Left colon (tissue), 2 donors: ENCODE results near the gene HIGD1A. TPM values are rescaled to one million over a fixed set of nuclear protein-coding genes. Genes with fewer than 3 reads are reported as not detected.
"Not testable (repeated sequence)": the region's sequence is repeated elsewhere in the genome, so short reads cannot be mapped to it uniquely, and the experiment has no call there.

Experiments used
- ATAC-seq: fragments of 200-7000 bp; cut with Tn5 transposase; one replicate; pipeline ENCODE4 v1.9.1; 2020; ENCODE audit warnings: mild to moderate bottlenecking, moderate library complexity
- DNase-seq, 2 donors: peaks; one replicate each; pipeline ENCODE4 v3.0.0-alpha.2; 2020
- intact Hi-C, 2 donors: fragments of 100-400 bp; cut with DNase I in 1 of 2; cut with micrococcal nuclease in 1 of 2; formaldehyde crosslinking; loops; one replicate each; pipeline versions ENCODE4 v1.11.2 to v1.14.0; 2022; cut with DNase I, micrococcal nuclease
- total RNA-seq, 2 donors: library from RNA; stranded (reverse); fragmentation: NEBNext Ultra II Directional; extraction: Animal tissue kit (Norgen Biotek cat#: 25700); gene quantifications; one replicate each; pipeline ENCODE4 v1.2.1, GENCODE V29; 2021
- donor health status: DM: no; HTN: no; CAD: no.
- donor health status: DM: yes; HTN: yes; CAD: no.

Gene HIGD1A
- total RNA-seq, 2 donors from 2014 or later, result 376 to 377 TPM

- DNase-seq, result no peak
- intact Hi-C loops, result no loop called here
- peak; percentile 35 for ATAC-seq
Measured at GRCh38 chr3:42830437-42831320, 26.4 kb upstream of the HIGD1A start.

GRCh38 chr3:42829628-42830436, 25.5 kb upstream of the HIGD1A start:
- intact Hi-C loops, result no loop called here
- DNase-seq (no peak), ATAC-seq (peak; percentile 5)

DNA sequence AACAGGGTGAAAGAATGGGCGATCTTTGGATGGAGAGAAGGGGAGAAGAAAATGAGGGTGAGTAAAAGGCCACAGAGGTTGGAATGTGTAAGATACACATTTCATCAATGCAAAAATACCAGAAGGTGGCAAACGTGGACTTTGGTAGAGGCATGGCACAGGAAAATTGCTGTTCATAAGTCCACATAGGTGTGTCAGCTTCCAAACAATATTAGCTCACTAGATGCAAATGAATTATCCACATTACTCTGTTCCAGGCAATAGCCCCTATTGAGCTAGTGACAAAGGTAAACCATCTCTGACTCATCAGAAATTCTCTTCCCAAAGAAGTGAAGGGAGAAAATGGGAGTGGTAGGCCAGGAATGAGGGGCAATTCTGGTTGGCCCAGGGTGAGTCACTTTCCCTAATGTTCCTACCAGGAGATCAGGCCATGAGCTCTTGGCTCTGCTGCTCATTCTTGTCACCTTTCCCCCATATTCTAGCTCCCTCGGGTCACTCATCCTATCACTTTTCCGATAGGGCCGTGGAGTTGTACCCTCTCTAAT, 24.9 kb upstream of the HIGD1A start:
- ATAC-seq (peak; percentile 80), DNase-seq (peak; percentile 28 to 76)
- intact Hi-C loops, result no loop called here

GRCh38 chr3:42827654-42828053, 23.4 kb upstream of the HIGD1A start:
- ATAC-seq, result peak; percentile 72
- intact Hi-C loops, result no loop called here
- DNase-seq, result peak; percentile 60 to 71

- peak; percentile 27 for ATAC-seq
- no peak for DNase-seq
- intact Hi-C loops, result no loop called here
Measured at GRCh38 chr3:42827023-42827422, 22.7 kb upstream of the HIGD1A start.

- ATAC-seq, result no peak
- intact Hi-C loops, result no loop called here
Measured at GRCh38 chr3:42826141-42826540, 21.9 kb upstream of the HIGD1A start.

GRCh38 chr3:42823351-42823750, 19.1 kb upstream of the HIGD1A start:
- ATAC-seq, result no peak

More at GRCh38 chr3:42826141-42826540, 21.9 kb upstream of the HIGD1A start:
- DNase-seq, result no peak

DNA sequence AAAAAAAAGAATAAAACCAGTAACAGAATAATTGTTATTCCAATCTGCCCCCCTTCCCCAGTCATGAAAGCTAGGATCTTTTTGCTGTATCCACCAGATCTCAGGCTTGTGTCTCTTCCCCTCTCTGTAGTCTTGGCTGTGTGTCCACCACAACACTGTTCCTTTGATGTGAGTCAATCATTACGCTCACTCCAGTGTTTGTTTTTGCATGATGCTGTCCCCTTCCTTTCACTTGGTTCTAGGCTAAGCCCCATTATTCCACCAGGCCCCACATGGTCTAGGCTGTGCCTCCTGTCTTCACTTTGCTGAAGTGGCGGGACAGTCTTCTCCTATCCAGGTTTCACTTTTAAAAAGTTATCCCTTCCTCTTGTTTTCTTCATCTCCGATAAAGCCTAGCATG, 18.5 kb upstream of the HIGD1A start:
- intact Hi-C loops, result no loop called here
- ATAC-seq, result no peak

More at GRCh38 chr3:42823351-42823750, 19.1 kb upstream of the HIGD1A start:
- intact Hi-C loops, result no loop called here
- no peak for DNase-seq

DNA sequence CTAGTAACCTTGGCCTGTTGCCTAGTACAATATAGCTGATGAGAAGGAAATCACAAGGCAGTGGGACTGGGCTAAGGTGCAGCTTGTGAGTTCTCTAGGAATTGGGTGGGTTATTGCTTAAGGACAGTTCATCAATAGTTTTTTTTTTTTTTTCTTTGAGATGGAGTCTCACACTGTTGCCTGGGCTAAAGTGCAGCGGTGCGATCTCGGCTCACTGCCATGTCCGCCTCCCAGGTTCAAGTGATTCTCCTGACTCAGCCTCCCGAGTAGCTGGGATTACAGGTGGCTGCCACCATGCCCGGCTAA, 16.4 kb upstream of the HIGD1A start:
- DNase-seq (peak; percentile 46 to 52), ATAC-seq (peak; percentile 75)
- intact Hi-C loops, result no loop called here

More for the DNA sequence above, 18.5 kb upstream of the HIGD1A start:
- DNase-seq, result no peak

- intact Hi-C loops, result no loop called here
- peak; percentile 38 for ATAC-seq
- DNase-seq, result peak; percentile 57 to 62
Measured at GRCh38 chr3:42819351-42819965, 15.2 kb upstream of the HIGD1A start.

DNA sequence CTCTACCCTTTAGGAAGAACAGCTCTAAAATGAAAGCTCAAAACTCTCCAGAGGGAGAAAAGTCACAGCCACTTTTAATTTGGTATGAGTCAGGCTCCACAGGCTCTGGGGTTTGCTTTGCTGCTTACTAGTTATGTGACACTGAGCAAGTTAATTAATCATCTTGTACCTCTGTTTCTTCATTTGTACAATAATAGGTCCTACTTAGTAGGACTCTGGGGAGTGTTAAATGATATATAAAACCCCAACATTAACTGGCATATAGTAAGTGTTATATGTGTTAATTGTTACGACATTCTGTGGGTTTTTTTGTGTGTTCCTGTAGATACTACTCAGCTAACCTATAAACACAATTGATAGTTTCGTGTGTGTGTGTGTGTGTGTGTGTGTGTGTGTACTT, 11.5 kb upstream of the HIGD1A start:
- ATAC-seq, result no peak
- intact Hi-C loops, result no loop called here
- no peak for DNase-seq

DNA sequence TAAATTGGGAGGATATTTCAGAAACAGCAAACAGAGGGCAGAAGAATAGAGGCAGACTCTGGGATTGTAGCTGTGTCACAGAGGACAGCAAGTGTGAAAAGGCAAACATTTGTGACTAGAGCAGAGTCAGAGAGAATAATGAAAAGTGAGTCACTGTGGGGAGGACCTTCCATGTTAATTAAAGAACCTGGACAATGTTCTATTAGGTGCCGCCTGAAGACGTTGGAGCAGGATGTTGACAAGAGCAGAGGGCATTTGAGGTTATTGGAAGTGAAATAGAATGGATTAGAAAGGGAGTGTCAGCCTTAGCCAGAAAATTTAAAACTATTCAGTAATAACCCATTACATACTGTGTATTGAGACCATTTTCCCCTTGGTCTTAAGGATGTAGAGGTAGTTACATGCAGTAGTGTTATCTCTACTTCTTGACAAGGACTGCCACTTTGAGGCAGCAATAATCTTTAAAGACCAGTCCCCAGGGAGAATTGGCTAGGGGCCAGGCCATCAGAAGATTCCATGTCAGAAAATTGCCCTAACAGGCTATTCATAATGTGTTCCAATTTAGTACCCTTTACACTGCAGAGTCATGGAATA, 10.7 kb upstream of the HIGD1A start:
- ATAC-seq, result peak; percentile 72
- intact Hi-C loops, result no loop called here
- DNase-seq, result peak in 1 of 2 donors; percentile 43

GRCh38 chr3:42814246-42814645, 10.0 kb upstream of the HIGD1A start:
- no peak for ATAC-seq
- intact Hi-C loops, result no loop called here
- no peak for DNase-seq

- intact Hi-C loops, result not testable (repeated sequence)
- ATAC-seq (peak; percentile 38), DNase-seq (peak in 1 of 2 donors; percentile 34)
Measured at GRCh38 chr3:42811118-42811883, 7.0 kb upstream of the HIGD1A start.

- DNase-seq, intact Hi-C loops: not testable (repeated sequence)
- ATAC-seq, result peak; percentile 27
Measured at GRCh38 chr3:42810706-42811105, 6.4 kb upstream of the HIGD1A start.

DNA sequence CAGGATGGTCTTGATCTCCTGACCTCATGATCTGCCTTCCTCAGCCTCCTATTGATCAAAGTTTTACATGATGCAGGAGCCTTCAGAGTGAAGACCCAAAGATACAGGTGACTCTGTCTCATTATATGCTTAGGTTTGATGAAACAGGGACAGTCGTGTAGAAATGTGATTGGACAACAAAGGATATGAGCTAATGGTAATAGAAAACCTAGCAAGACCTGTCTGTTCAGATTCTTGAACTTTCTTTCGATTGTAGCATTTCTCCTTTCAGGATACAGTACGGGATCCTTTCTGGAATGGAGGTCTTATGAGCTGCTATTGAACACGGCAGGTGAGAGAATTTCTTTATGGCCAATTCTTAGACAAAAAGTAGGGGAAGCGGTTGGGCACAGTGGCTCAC, 4.9 kb upstream of the HIGD1A start, which contains the start of gene ACKR2:
ACKR2 (plus strand) TSS at position 244 of the 400 bp plus-strand sequence. CDS start 55,058 bp downstream, outside the sequence.
- intact Hi-C loops, result no loop called here
- DNase-seq (no peak), ATAC-seq (no peak)

GRCh38 chr3:42807929-42808328, 3.6 kb upstream of the HIGD1A start:
- DNase-seq (no peak), ATAC-seq (no peak)
- intact Hi-C loops, result no loop called here
